ENCODE data around the gene EMD. TPM values are rescaled to one million over a fixed set of nuclear protein-coding genes. Genes with fewer than 3 reads are reported as not detected.

EMD gene
- total RNA-seq, 1 experiment from 2014 or later: 115 TPM

DNA sequence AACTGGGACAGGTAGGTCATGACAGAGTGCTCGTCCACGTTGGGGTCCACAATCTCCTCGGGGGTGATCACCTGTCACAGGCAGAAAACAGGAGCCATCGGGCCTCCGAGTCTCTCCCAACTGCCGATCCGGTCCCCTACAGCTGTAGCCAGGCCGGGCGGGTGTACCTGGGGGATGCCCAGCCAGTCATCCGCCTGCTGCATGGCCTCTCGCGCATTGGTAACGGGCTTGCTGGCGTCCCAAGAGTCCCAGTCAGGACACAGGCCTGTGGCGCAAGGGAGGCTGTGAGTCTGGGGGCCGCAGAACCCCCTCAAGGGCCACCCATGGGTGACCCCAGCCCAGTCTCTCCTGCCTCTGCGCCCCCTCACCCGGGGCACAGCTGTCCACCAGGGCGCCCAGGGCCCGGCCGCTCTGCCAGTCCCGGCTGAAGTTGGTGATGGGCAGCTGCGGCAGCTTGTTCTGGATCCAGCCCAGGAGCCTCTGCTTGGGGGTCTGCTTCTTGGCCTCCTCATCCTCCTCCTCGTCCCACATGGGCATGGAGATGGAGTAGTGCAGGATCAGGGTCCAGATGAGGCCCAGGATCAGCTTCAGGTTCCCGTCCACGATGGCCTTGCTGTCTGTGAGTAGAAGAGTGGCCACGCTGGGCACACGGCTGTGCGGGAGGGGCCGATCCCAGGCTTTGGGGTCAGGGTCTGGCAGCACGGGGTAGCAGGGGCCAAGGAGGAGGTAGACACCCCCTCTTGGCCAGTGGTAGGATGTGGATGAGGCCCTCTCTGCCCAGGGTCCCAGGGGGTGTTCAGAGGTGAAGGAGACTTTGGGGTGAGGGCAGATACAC lies 11.4 kb upstream of the EMD start:
- TF ChIP-seq, protein P1, sequence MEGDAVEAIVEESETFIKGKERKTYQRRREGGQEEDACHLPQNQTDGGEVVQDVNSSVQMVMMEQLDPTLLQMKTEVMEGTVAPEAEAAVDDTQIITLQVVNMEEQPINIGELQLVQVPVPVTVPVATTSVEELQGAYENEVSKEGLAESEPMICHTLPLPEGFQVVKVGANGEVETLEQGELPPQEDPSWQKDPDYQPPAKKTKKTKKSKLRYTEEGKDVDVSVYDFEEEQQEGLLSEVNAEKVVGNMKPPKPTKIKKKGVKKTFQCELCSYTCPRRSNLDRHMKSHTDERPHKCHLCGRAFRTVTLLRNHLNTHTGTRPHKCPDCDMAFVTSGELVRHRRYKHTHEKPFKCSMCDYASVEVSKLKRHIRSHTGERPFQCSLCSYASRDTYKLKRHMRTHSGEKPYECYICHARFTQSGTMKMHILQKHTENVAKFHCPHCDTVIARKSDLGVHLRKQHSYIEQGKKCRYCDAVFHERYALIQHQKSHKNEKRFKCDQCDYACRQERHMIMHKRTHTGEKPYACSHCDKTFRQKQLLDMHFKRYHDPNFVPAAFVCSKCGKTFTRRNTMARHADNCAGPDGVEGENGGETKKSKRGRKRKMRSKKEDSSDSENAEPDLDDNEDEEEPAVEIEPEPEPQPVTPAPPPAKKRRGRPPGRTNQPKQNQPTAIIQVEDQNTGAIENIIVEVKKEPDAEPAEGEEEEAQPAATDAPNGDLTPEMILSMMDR (conservative IDR thresholded peaks at IDR 0.05): no peak
- Histone ChIP-seq H3K79me2 (ENCODE audit: insufficient read depth, low read length) (peaks cover 17% of the 10 kb centered on the region; the same call in 1 of the 2 replicates), H4K20me1 (ENCODE audit: control insufficient read depth, insufficient read depth, insufficient read length) (no peaks in the 10 kb centered on the region), H2BK12ac (ENCODE audit: insufficient read length, low read depth, low read length) (no peak overlapping the region), H3K79me1 (ENCODE audit: insufficient read depth, low read depth, low read length, poor library complexity, severe bottlenecking) (no peaks in the 10 kb centered on the region), H2BK20ac (ENCODE audit: low read depth, low read length, poor library complexity, severe bottlenecking) (no peak overlapping the region), H3K27me3 (ENCODE audit: insufficient read depth, low read length) (no peaks in the 10 kb centered on the region), H3K4me1 (ENCODE audit: insufficient read depth, low read length) (no peaks in the 10 kb centered on the region), H3K56ac (ENCODE audit: insufficient read length, low read depth, low read length) (no peak overlapping the region), H3K4ac (ENCODE audit: low read depth, low read length) (no peak overlapping the region), H3K9me3 (ENCODE audit: control insufficient read depth, low read depth, low read length) (peaks cover 8% of the 10 kb centered on the region), H3K4me2 (ENCODE audit: insufficient read depth, insufficient read length, low read length) (peak overlapping the region; percentile 48), H2BK120ac (ENCODE audit: low read depth, low read length, poor library complexity, severe bottlenecking) (no peak overlapping the region), H3K14ac (ENCODE audit: insufficient read depth, low read length) (no peak overlapping the region; the same call in 1 of the 2 replicates), H4K8ac (replicated peaks; ENCODE audit: insufficient read length, low read depth, low read length) (no peak overlapping the region), H3K27ac (ENCODE audit: insufficient read length, low read depth, low read length) (no peak overlapping the region), H3K23me2 (ENCODE audit: insufficient read length, low read depth, low read length, poor library complexity, severe bottlenecking) (peaks cover 5% of the 10 kb centered on the region), H2BK15ac (ENCODE audit: low read depth, low read length) (no peak overlapping the region), H4K5ac (ENCODE audit: insufficient read length, low read depth, low read length) (no peak overlapping the region), H3K23ac (ENCODE audit: insufficient read length, low read depth, low read length) (no peak overlapping the region), H3K18ac (ENCODE audit: insufficient read length, low read depth, low read length) (no peak overlapping the region), H4K91ac (ENCODE audit: insufficient read length, low read depth, low read length) (no peak overlapping the region), H2AK5ac (ENCODE audit: insufficient read length, low read length) (no peak overlapping the region), H2AFZ (ENCODE audit: low read length) (no peak overlapping the region), H3T11ph (ENCODE audit: low read length) (no peak overlapping the region), H2BK5ac (ENCODE audit: insufficient read length, low read length) (no peak overlapping the region), H3K9ac (ENCODE audit: extremely low read depth, insufficient read length, low read length) (no peak overlapping the region)
- Mint-ChIP-seq H3K27ac (peak overlapping the region; percentile 74 to 83 (median 76); a peak in 5 of 7 replicates), H3K27me3 (ENCODE audit: low read depth) (peaks cover 7% of the 10 kb centered on the region), H3K4me3 (peak overlapping the region; percentile 64 to 84), H3K9me3 (peaks cover 42 to 53% of the 10 kb centered on the region in 2 experiments), H3K36me3 (ENCODE audit: insufficient read depth in 1 of 3, low read depth in 3 of 3) (peaks cover 40 to 61% (median 56%) of the 10 kb centered on the region in 3 experiments), H3K4me1 (peaks cover 2 to 11% of the 10 kb centered on the region in 2 experiments; a peak in 2 of 4 replicates)
- no CpG with 5 or more reads among the region's 31 CpGs for WGBS (ENCODE audit: extremely low coverage, insufficient read length, low lambda C conversion rate)
- DNase-seq: no peak
